Suppressor macrophage (primary cell): ENCODE data around the gene WHRN.
A peak's percentile ranks its signal among the peaks of the same experiment; 100 is the strongest.

Experiments
- DNase-seq, 4 experiments: peaks; one replicate each; pipeline ENCODE4 v3.0.0-alpha.2; 2020 to 2022

Gene WHRN

GRCh38 chr9:114396558-114397218 lies 108.6 kb downstream of the WHRN start:
- DNase-seq = peak in 2 of 4 experiments; percentile 33 to 47

- DNase-seq = no peak
Measured at GRCh38 chr9:114395768-114396167, 109.5 kb downstream of the WHRN start.

- no peak for DNase-seq
Measured at GRCh38 chr9:114395334-114395617, 110.0 kb downstream of the WHRN start.

GRCh38 chr9:114394523-114395333 lies 110.5 kb downstream of the WHRN start:
- DNase-seq = no peak

- no peak for DNase-seq
Measured at GRCh38 chr9:114392749-114393112, 112.5 kb downstream of the WHRN start.

GRCh38 chr9:114390952-114391351 lies 114.3 kb downstream of the WHRN start:
- DNase-seq = no peak

GRCh38 chr9:114389612-114390368 lies 115.5 kb downstream of the WHRN start:
- DNase-seq = no peak

- DNase-seq = no peak
Measured at GRCh38 chr9:114388764-114389375, 116.4 kb downstream of the WHRN start.

- DNase-seq = no peak
Measured at GRCh38 chr9:114388357-114388682, 117.0 kb downstream of the WHRN start.

- peak; percentile 73 to 87 (median 85) for DNase-seq
Measured at GRCh38 chr9:114387680-114388356, 117.5 kb downstream of the WHRN start, which contains the start of gene AKNA. Gene AKNA, minus strand, starts transcription at chr9:114387982. Its CDS starts 6,649 bp downstream, at chr9:114381333.

- peak; percentile 51 to 74 (median 64) for DNase-seq
Measured at GRCh38 chr9:114386886-114387679, 118.2 kb downstream of the WHRN start.

GRCh38 chr9:114386361-114386885 lies 118.8 kb downstream of the WHRN start:
- peak in 3 of 4 experiments; percentile 38 to 51 (median 48) for DNase-seq

GRCh38 chr9:114385397-114386181 lies 119.7 kb downstream of the WHRN start:
- peak; percentile 94 to 98 (median 96) for DNase-seq

- no peak for DNase-seq
Measured at GRCh38 chr9:114384836-114385396, 120.4 kb downstream of the WHRN start.

GRCh38 chr9:114384341-114384740 lies 120.9 kb downstream of the WHRN start:
- no peak for DNase-seq

GRCh38 chr9:114383521-114384231 lies 121.6 kb downstream of the WHRN start:
- no peak for DNase-seq

- DNase-seq = peak in 3 of 4 experiments; percentile 54 to 75 (median 67)
Measured at GRCh38 chr9:114382699-114383520, 122.4 kb downstream of the WHRN start.

GRCh38 chr9:114378883-114379282 lies 126.4 kb downstream of the WHRN start:
- DNase-seq = no peak

- DNase-seq = no peak
Measured at GRCh38 chr9:114378016-114378415, 127.3 kb downstream of the WHRN start.
